ENCODE measurements around the gene CIB4. TPM values are rescaled to one million over a fixed set of nuclear protein-coding genes. Genes with fewer than 3 reads are reported as not detected.

CIB4 gene
- total and polyA plus RNA-seq, 2 of the 13 experiments (the other 11 are each of a cell fraction or from before 2014, with no cell fraction given) = not detected

DNA sequence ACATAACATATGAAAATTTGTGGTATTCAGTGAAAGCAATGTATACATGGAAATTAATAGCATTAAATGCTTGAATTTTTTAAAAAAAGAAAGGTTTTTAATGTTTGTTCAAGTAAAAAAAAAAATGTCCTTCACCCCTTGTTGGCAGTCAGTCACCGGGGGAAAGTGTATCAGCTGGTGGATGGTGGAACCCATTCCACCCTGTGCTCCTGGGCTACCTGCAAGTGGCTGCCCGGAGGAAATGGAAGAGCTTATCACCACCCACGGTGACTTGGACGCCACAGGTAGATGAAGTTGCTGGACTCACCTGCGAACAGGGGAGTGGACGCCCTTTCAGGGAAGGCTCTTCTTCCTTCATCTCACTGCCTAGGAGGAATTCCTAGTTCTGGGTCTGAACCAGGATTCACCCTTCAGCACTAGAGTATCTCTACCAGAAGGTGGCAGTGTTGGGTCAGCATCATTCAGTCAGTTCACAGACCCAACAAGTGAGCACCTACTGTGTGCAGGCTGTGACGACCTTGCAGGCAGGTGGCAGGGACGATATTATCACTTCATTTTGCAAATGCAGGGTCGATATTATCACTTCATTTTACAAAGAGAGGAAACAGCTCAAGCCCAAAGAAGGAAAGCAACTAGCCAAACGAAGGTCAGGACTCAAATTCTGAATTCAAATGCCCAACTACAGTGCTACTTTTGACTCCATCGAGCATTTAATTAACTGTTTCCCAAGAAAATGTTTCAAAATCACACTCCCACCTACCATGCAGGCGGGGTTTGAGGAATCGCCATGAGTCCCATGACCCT, 35.8 kb downstream of the CIB4 start (continued):
- no peak for TF ChIP-seq EP300 (IDR thresholded peaks at IDR 0.05; ENCODE audit: low read depth in 2 of 2, low read length in 2 of 2)
- 0 out of 2 replicates have a peak, but pooled peaks have one; percentile 33 for TF ChIP-seq EP300 (CRISPR knock-in tag; IDR thresholded peaks at IDR 0.05; ENCODE audit: borderline replicate concordance)
- no peak for TF ChIP-seq SALL2 (CRISPR knock-in tag; IDR thresholded peaks at IDR 0.05)
- TF ChIP-seq, protein P1, sequence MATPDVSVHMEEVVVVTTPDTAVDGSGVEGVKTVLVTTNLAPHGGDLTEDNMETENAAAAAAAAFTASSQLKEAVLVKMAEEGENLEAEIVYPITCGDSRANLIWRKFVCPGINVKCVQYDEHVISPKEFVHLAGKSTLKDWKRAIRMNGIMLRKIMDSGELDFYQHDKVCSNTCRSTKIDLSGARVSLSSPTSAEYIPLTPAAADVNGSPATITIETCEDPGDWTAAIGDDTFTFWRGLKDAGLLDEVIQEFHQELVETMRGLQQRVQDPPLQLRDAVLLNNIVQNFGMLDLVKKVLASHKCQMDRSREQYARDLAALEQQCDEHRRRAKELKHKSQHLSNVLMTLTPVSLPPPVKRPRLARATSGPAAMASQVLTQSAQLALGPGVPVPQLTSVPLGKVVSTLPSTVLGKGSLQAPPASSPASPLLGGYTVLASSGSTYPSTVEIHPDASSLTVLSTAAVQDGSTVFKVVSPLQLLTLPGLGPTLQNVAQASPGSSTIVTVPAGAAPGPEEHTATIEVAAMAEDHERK (CRISPR knock-in tag; IDR thresholded peaks at IDR 0.05; ENCODE audit: low read depth) = no peak
- no peak for TF ChIP-seq SMAD9 (CRISPR knock-in tag; IDR thresholded peaks at IDR 0.05)
- TF ChIP-seq, protein P2, sequence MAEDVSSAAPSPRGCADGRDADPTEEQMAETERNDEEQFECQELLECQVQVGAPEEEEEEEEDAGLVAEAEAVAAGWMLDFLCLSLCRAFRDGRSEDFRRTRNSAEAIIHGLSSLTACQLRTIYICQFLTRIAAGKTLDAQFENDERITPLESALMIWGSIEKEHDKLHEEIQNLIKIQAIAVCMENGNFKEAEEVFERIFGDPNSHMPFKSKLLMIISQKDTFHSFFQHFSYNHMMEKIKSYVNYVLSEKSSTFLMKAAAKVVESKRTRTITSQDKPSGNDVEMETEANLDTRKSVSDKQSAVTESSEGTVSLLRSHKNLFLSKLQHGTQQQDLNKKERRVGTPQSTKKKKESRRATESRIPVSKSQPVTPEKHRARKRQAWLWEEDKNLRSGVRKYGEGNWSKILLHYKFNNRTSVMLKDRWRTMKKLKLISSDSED (CRISPR knock-in tag; IDR thresholded peaks at IDR 0.05) = no peak
- TF ChIP-seq ZNF235 (CRISPR knock-in tag; IDR thresholded peaks at IDR 0.05; ENCODE audit: borderline replicate concordance) = no peak
- TF ChIP-seq ZNF605 (CRISPR knock-in tag; IDR thresholded peaks at IDR 0.05) = peak; percentile 46; the same call in 1 of the 2 replicates
- no peak for TF ChIP-seq ZNF75D (CRISPR knock-in tag; IDR thresholded peaks at IDR 0.05; ENCODE audit: borderline replicate concordance)
- no peak for TF ChIP-seq KDM6A (CRISPR knock-in tag; IDR thresholded peaks at IDR 0.05; ENCODE audit: low read depth)
- TF ChIP-seq, protein P3, sequence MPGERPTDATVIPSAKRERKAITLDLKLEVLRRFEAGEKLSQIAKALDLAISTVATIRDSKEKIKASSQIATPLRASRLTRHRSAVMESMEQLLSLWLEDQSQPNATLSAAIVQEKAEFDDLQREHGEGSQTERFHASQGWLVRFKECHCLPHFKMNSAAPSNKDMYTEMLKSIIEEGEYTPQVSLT (CRISPR knock-in tag; IDR thresholded peaks at IDR 0.05; ENCODE audit: borderline replicate concordance, low read depth) = no peak
- TF ChIP-seq BHLHE40 (IDR thresholded peaks at IDR 0.05; ENCODE audit: low read length) = no peak
- no peak for TF ChIP-seq GABPB1 (CRISPR knock-in tag; IDR thresholded peaks at IDR 0.05)
- TF ChIP-seq, protein P4, sequence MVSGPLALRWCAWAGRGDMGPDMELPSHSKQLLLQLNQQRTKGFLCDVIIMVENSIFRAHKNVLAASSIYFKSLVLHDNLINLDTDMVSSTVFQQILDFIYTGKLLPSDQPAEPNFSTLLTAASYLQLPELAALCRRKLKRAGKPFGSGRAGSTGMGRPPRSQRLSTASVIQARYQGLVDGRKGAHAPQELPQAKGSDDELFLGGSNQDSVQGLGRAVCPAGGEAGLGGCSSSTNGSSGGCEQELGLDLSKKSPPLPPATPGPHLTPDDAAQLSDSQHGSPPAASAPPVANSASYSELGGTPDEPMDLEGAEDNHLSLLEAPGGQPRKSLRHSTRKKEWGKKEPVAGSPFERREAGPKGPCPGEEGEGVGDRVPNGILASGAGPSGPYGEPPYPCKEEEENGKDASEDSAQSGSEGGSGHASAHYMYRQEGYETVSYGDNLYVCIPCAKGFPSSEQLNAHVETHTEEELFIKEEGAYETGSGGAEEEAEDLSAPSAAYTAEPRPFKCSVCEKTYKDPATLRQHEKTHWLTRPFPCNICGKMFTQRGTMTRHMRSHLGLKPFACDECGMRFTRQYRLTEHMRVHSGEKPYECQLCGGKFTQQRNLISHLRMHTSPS (CRISPR knock-in tag; IDR thresholded peaks at IDR 0.05; ENCODE audit: low read depth) = no peak
- TF ChIP-seq, protein P5, sequence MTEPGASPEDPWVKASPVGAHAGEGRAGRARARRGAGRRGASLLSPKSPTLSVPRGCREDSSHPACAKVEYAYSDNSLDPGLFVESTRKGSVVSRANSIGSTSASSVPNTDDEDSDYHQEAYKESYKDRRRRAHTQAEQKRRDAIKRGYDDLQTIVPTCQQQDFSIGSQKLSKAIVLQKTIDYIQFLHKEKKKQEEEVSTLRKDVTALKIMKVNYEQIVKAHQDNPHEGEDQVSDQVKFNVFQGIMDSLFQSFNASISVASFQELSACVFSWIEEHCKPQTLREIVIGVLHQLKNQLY (CRISPR knock-in tag; IDR thresholded peaks at IDR 0.05) = no peak
- peak; percentile 92; the same call in 1 of the 2 replicates for TF ChIP-seq ZNF3 (CRISPR knock-in tag; IDR thresholded peaks at IDR 0.05)
- TF ChIP-seq MATR3 (CRISPR knock-in tag; IDR thresholded peaks at IDR 0.05) = no peak
- no peak for TF ChIP-seq FOSL1 (CRISPR knock-in tag; IDR thresholded peaks at IDR 0.05; ENCODE audit: borderline replicate concordance)
- no peak for TF ChIP-seq ZFP82 (CRISPR knock-in tag; IDR thresholded peaks at IDR 0.05; ENCODE audit: borderline replicate concordance)
- TF ChIP-seq PHF5A (CRISPR knock-in tag; IDR thresholded peaks at IDR 0.05; ENCODE audit: low read depth, unreplicated experiment) = no peak
- TF ChIP-seq NR2C2 (CRISPR knock-in tag; IDR thresholded peaks at IDR 0.05; ENCODE audit: borderline replicate concordance) = no peak
- TF ChIP-seq CEBPG (CRISPR knock-in tag; IDR thresholded peaks at IDR 0.05) = no peak
- peak; percentile 27; the same call in 1 of the 2 replicates for TF ChIP-seq ZSCAN9 (CRISPR knock-in tag; IDR thresholded peaks at IDR 0.05; ENCODE audit: borderline replicate concordance)
- no peak for TF ChIP-seq SRSF9 (IDR thresholded peaks at IDR 0.05; ENCODE audit: borderline replicate concordance, insufficient read depth, low read depth, low read length, poor library complexity, severe bottlenecking)

Measured in HepG2 (cell line).